HL-60/S4 treated with retinoic acid at 250 ng/mL for 4 days and 3 days (cell line): ENCODE data around the gene CERS3.

Experiments
- in situ Hi-C: fragments of 300-500 bp; cut with MboI; formaldehyde crosslinking; loops from 2 replicates; pipeline ENCODE4 v1.7.0; 2022; ENCODE audit warnings: low sequenced_read_pairs

CERS3 gene

GRCh38 chr15:100531204-100531603 lies 2.5 kb upstream of the CERS3 start:
- in situ Hi-C loops, result no loop called here

GRCh38 chr15:100529556-100529955 lies 806 bp upstream of the CERS3 start:
- in situ Hi-C loops, result no loop called here

GRCh38 chr15:100526027-100526481 lies 2.7 kb downstream of the CERS3 start:
- in situ Hi-C loops, result no loop called here

- in situ Hi-C loops, result no loop called here
These were observed 3.3 kb downstream of the CERS3 start for GRCh38 chr15:100525436-100525835.

GRCh38 chr15:100524326-100524725 lies 4.4 kb downstream of the CERS3 start:
- in situ Hi-C loops, result no loop called here

GRCh38 chr15:100521907-100522306 lies 6.8 kb downstream of the CERS3 start:
- in situ Hi-C loops, result no loop called here

- in situ Hi-C loops, result no loop called here
These were observed 8.4 kb downstream of the CERS3 start for GRCh38 chr15:100520132-100520921.

GRCh38 chr15:100517846-100518245 lies 10.9 kb downstream of the CERS3 start:
- in situ Hi-C loops, result no loop called here

GRCh38 chr15:100516643-100517512 lies 11.9 kb downstream of the CERS3 start:
- in situ Hi-C loops, result no loop called here

- in situ Hi-C loops, result no loop called here
These were observed 13.0 kb downstream of the CERS3 start for GRCh38 chr15:100515758-100516157.

GRCh38 chr15:100508641-100509300 lies 20.0 kb downstream of the CERS3 start:
- in situ Hi-C loops, result no loop called here

- in situ Hi-C loops, result no loop called here
These were observed 26.1 kb downstream of the CERS3 start for GRCh38 chr15:100502651-100503050.

GRCh38 chr15:100501117-100501516 lies 27.6 kb downstream of the CERS3 start:
- in situ Hi-C loops, result no loop called here

- in situ Hi-C loops, result no loop called here
These were observed 28.3 kb downstream of the CERS3 start for GRCh38 chr15:100500226-100500990.

- in situ Hi-C loops, result no loop called here
These were observed 32.9 kb downstream of the CERS3 start for GRCh38 chr15:100495861-100496260.

GRCh38 chr15:100493213-100493612 lies 35.5 kb downstream of the CERS3 start:
- in situ Hi-C loops, result no loop called here

GRCh38 chr15:100484443-100484842 lies 44.3 kb downstream of the CERS3 start:
- in situ Hi-C loops, result no loop called here

GRCh38 chr15:100483370-100483769 lies 45.4 kb downstream of the CERS3 start:
- in situ Hi-C loops, result no loop called here

- in situ Hi-C loops, result no loop called here
These were observed 51.9 kb downstream of the CERS3 start for GRCh38 chr15:100476805-100477204.

- in situ Hi-C loops, result no loop called here
These were observed 56.0 kb downstream of the CERS3 start for GRCh38 chr15:100472736-100473135.

- in situ Hi-C loops, result no loop called here
These were observed 56.8 kb downstream of the CERS3 start for GRCh38 chr15:100471933-100472332.
